ENCODE measurements around the gene JPT1.

DNA sequence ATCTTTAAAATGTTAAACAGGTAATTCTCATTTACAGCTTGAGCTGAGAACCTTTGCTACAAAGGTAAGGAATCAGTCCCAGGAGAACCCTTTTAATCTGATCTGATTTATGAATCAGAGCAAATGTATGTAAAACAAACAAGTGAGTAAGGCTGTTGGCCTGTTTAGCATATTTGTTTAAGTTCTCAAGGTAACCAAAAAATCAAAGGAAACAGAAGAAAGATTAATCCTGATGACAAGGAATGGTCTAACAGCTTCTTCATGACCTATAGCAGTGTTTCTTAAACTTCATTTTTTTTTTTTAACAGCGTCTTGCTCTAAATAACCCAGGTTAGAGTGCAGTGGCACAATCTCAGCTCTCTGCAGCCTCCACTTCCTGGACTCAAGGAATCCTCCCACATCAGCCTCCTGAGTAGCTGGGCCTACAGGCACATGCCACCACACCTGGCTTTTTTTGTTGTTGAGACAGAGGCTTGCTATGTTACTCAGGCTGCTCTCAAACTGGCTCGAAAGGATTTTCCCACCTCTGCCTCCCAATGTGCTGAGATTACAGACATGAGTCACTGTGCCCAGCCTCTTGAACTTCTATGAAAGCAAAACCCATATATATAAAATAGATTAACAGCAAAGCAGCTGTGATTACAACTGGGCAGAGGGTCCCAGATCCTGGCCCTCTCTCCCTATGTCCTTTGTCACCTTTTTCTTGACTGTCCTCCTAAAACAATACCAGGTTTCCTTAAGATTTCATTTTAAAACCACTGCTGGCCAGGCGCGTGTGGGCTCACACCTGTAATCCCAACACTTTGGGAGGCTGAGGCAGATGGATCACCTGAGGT is 5.1 kb upstream of the JPT1 start:
- TF ChIP-seq CTCF (IDR thresholded peaks at IDR 0.05; ENCODE audit: borderline replicate concordance, extremely low read depth, low read length, poor library complexity, severe bottlenecking) (no peak), EZH2 (IDR thresholded peaks at IDR 0.05; ENCODE audit: borderline replicate concordance, low read depth, low read length, severe bottlenecking) (no peak)
